Liver (tissue), 9 donors: Measurements from ENCODE around the gene SLC45A2. TPM values are rescaled to one million over a fixed set of nuclear protein-coding genes. Genes with fewer than 3 reads are reported as not detected.

Experiments
- DNase-seq: peaks from one replicate; pipeline ENCODE4 v3.0.0-alpha.2; 2017; ENCODE audit warnings: low spot score
- H3K27ac ChIP-seq, 2 donors: one replicate each; pipeline ENCODE4 v1.7.0; 2013; ENCODE audit warnings: inconsistent platforms in 2 of 2, low read length in 2 of 2, control low read depth in 1 of 2, low read depth in 1 of 2, mild to moderate bottlenecking in 1 of 2
- H3K27me3 ChIP-seq, 4 donors: one replicate each; pipeline versions ENCODE4 v1.6.1 to v1.7.0; 2013; ENCODE audit warnings: low read length in 3 of 4, inconsistent platforms in 1 of 4, mild to moderate bottlenecking in 1 of 4, moderate library complexity in 1 of 4; ENCODE audit not compliant: control insufficient read depth in 4 of 4, insufficient read depth in 4 of 4
- H3K36me3 ChIP-seq, 4 donors: one replicate each; pipeline versions ENCODE4 v1.6.1 to v1.7.0; 2013; ENCODE audit warnings: low read length in 3 of 4, mild to moderate bottlenecking in 3 of 4, low read depth in 1 of 4, moderate library complexity in 1 of 4; ENCODE audit not compliant: control insufficient read depth in 4 of 4, insufficient read depth in 3 of 4
- H3K4me1 ChIP-seq, 4 donors: one replicate each; pipeline versions ENCODE4 v1.6.1 to v1.7.0; 2013; ENCODE audit warnings: low read length in 3 of 4, mild to moderate bottlenecking in 3 of 4, moderate library complexity in 1 of 4; ENCODE audit not compliant: control insufficient read depth in 4 of 4, insufficient read depth in 4 of 4
- H3K4me3 ChIP-seq, 3 donors: one replicate each; pipeline versions ENCODE4 v1.6.1 to v1.7.0; 2013; ENCODE audit warnings: low read length in 3 of 3, control low read depth in 1 of 3, low read depth in 1 of 3, mild to moderate bottlenecking in 1 of 3
- H3K9ac ChIP-seq, 2 donors: one replicate each; pipeline ENCODE4 v1.7.0; 2013; ENCODE audit warnings: low read length in 2 of 2, mild to moderate bottlenecking in 2 of 2, moderate library complexity in 2 of 2, control low read depth in 1 of 2, low read depth in 1 of 2
- H3K9me3 ChIP-seq, 4 donors: one replicate each; pipeline versions ENCODE4 v1.6.1 to v1.7.0; 2013; ENCODE audit warnings: low read length in 3 of 4; ENCODE audit not compliant: control insufficient read depth in 4 of 4
- FOXA1 ChIP-seq: IDR thresholded peaks from 2 replicates; pipeline ENCODE4 v1.6.1; 2016; ENCODE audit warnings: antibody characterized with exemption
- FOXA2 ChIP-seq: IDR thresholded peaks from 2 replicates; pipeline ENCODE4 v1.6.1; 2016; ENCODE audit warnings: antibody characterized with exemption
- GABPA ChIP-seq, 2 donors: IDR thresholded peaks in 1 of 2; conservative IDR thresholded peaks in 1 of 2; 2 replicates each; pipeline ENCODE4 v1.6.1; 2016; ENCODE audit warnings: antibody characterized with exemption in 2 of 2, mild to moderate bottlenecking in 1 of 2, moderate library complexity in 1 of 2
- HNF4A ChIP-seq, 2 donors: conservative IDR thresholded peaks; 2 replicates each; pipeline ENCODE4 v1.6.1; 2016; ENCODE audit warnings: antibody characterized with exemption in 2 of 2, mild to moderate bottlenecking in 2 of 2
- HNF4G ChIP-seq: IDR thresholded peaks from 2 replicates; pipeline ENCODE4 v1.6.1; 2016; ENCODE audit warnings: antibody characterized with exemption
- JUND ChIP-seq, 2 donors: IDR thresholded peaks; 2 replicates each; pipeline ENCODE4 v1.6.1; 2016; ENCODE audit warnings: antibody characterized with exemption in 2 of 2
- NR2F2 ChIP-seq: IDR thresholded peaks from 2 replicates; pipeline ENCODE4 v1.6.1; 2016; ENCODE audit warnings: antibody characterized with exemption
- RAD21 ChIP-seq, 2 donors: IDR thresholded peaks; 2 replicates each; pipeline ENCODE4 v1.6.1; 2016; ENCODE audit warnings: antibody characterized with exemption in 2 of 2, mild to moderate bottlenecking in 2 of 2
- RXRA ChIP-seq, 2 donors: IDR thresholded peaks; 2 replicates each; pipeline ENCODE4 v1.6.1; 2017 to 2018; ENCODE audit warnings: antibody characterized with exemption in 2 of 2, mild to moderate bottlenecking in 1 of 2
- SP1 ChIP-seq: IDR thresholded peaks from 2 replicates; pipeline ENCODE4 v1.6.1; 2018; ENCODE audit warnings: antibody characterized with exemption, mild to moderate bottlenecking
- TAF1 ChIP-seq: conservative IDR thresholded peaks from 2 replicates; pipeline ENCODE4 v1.6.1; 2016; ENCODE audit warnings: antibody characterized with exemption, mild to moderate bottlenecking
- YY1 ChIP-seq: IDR thresholded peaks from 2 replicates; pipeline ENCODE4 v1.6.1; 2016; ENCODE audit warnings: antibody characterized with exemption, mild to moderate bottlenecking
- WGBS: extraction: QIAGEN DNeasy Blood & Tissue Kit; methylation state at CpG from one replicate; pipeline ENCODE4 v1.1.7; 2013; 5-methylcytosine and 5-hydroxymethylcytosine counted together
- polyA plus RNA-seq, 2 donors: library from polyadenylated mRNA; stranded (reverse) in 1 of 2; unstranded in 1 of 2; fragments of 200-250 nt in 1 of 2; fragments of >200 nt in 1 of 2; fragmentation: Nextera tagmentation in 1 of 2; extraction: Ambion mirVana in 1 of 2; gene quantifications; one replicate each; pipeline versions ENCODE4 v1.2.1 to v1.2.3, GENCODE V29; 2013 to 2015
- total RNA-seq, 2 donors: library from RNA; depleted of rRNA; stranded (reverse); fragments of >200 nt; gene quantifications; one replicate each; pipeline ENCODE4 v1.2.3, GENCODE V29; 2014
- TF ChIP-seq, protein P1 (sequence below): IDR thresholded peaks from 2 replicates; pipeline ENCODE4 v1.6.1; 2016; ENCODE audit warnings: antibody characterized with exemption
- TF ChIP-seq, protein P2 (sequence below): fragments of 150-350 bp; IDR thresholded peaks from 2 replicates; pipeline ENCODE4 v1.5.1; 2017; ENCODE audit warnings: improper control_type of control experiment, low read depth, low read length; ENCODE audit not compliant: missing input control
- TF ChIP-seq, protein P3 (sequence below): IDR thresholded peaks from 2 replicates; pipeline ENCODE4 v1.6.1; 2016; ENCODE audit warnings: antibody characterized with exemption
- TF ChIP-seq, protein P4 (sequence below): IDR thresholded peaks from 2 replicates; pipeline ENCODE4 v1.6.1; 2016; ENCODE audit warnings: antibody characterized with exemption, mild to moderate bottlenecking
- donor health status: healthy.
- donor health status: healthy.
- donor health status: healthy.
- donor health status: healthy.
- donor health status: healthy.

Gene SLC45A2
- total and polyA plus RNA-seq, 4 donors = 0.01 to 1.3 TPM; not detected in 2

DNA sequence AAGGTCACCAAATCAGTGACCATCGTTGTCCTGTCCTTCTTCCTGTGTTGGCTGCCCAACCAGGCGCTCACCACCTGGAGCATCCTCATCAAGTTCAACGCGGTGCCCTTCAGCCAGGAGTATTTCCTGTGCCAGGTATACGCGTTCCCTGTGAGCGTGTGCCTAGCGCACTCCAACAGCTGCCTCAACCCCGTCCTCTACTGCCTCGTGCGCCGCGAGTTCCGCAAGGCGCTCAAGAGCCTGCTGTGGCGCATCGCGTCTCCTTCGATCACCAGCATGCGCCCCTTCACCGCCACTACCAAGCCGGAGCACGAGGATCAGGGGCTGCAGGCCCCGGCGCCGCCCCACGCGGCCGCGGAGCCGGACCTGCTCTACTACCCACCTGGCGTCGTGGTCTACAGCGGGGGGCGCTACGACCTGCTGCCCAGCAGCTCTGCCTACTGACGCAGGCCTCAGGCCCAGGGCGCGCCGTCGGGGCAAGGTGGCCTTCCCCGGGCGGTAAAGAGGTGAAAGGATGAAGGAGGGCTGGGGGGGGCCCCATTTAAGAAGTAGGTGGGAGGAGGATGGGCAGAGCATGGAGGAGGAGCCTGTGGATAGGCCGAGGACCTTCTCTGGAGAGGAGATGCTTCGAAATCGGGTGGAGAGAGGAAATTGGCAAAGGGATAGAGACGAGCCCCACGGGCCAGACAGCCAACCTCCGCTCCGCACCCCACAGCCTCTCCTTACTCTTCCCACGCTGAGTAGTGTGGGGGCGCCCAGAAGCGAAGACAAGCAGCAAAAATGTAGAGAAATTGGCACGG is 46.6 kb downstream of the SLC45A2 start (continued):
- TF ChIP-seq HNF4A (conservative IDR thresholded peaks at IDR 0.05) (no peak), FOXA1 (no peak), FOXA2 (no peak)
- TF ChIP-seq, protein P1, sequence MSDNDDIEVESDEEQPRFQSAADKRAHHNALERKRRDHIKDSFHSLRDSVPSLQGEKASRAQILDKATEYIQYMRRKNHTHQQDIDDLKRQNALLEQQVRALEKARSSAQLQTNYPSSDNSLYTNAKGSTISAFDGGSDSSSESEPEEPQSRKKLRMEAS = no peak
- TF ChIP-seq, protein P2, sequence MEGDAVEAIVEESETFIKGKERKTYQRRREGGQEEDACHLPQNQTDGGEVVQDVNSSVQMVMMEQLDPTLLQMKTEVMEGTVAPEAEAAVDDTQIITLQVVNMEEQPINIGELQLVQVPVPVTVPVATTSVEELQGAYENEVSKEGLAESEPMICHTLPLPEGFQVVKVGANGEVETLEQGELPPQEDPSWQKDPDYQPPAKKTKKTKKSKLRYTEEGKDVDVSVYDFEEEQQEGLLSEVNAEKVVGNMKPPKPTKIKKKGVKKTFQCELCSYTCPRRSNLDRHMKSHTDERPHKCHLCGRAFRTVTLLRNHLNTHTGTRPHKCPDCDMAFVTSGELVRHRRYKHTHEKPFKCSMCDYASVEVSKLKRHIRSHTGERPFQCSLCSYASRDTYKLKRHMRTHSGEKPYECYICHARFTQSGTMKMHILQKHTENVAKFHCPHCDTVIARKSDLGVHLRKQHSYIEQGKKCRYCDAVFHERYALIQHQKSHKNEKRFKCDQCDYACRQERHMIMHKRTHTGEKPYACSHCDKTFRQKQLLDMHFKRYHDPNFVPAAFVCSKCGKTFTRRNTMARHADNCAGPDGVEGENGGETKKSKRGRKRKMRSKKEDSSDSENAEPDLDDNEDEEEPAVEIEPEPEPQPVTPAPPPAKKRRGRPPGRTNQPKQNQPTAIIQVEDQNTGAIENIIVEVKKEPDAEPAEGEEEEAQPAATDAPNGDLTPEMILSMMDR = no peak

DNA sequence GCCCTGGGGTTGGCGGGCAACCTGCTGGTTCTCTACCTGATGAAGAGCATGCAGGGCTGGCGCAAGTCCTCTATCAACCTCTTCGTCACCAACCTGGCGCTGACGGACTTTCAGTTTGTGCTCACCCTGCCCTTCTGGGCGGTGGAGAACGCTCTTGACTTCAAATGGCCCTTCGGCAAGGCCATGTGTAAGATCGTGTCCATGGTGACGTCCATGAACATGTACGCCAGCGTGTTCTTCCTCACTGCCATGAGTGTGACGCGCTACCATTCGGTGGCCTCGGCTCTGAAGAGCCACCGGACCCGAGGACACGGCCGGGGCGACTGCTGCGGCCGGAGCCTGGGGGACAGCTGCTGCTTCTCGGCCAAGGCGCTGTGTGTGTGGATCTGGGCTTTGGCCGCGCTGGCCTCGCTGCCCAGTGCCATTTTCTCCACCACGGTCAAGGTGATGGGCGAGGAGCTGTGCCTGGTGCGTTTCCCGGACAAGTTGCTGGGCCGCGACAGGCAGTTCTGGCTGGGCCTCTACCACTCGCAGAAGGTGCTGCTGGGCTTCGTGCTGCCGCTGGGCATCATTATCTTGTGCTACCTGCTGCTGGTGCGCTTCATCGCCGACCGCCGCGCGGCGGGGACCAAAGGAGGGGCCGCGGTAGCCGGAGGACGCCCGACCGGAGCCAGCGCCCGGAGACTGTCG is 47.3 kb downstream of the SLC45A2 start:
- DNase-seq = no peak
- no peaks in the 10 kb centered on the region for H3K36me3 ChIP-seq
- peaks cover 5 to 17% (median 11%) of the 10 kb centered on the region in 4 donors for H3K4me1 ChIP-seq
- 26% methylated on average over 54 of the region's 54 CpGs for WGBS
- H3K27ac ChIP-seq = no peak overlapping the region
- H3K4me3 ChIP-seq = peak overlapping the region in 1 of 3 donors; percentile 39
- peaks cover 3 to 13% (median 10%) of the 10 kb centered on the region in 4 donors for H3K27me3 ChIP-seq
- no peaks in the 10 kb centered on the region for H3K9me3 ChIP-seq
- no peak for TF ChIP-seq SP1
- TF ChIP-seq HNF4A (conservative IDR thresholded peaks at IDR 0.05) = no peak
- no peak for TF ChIP-seq FOXA2
- no peak overlapping the region for H3K9ac ChIP-seq

DNA sequence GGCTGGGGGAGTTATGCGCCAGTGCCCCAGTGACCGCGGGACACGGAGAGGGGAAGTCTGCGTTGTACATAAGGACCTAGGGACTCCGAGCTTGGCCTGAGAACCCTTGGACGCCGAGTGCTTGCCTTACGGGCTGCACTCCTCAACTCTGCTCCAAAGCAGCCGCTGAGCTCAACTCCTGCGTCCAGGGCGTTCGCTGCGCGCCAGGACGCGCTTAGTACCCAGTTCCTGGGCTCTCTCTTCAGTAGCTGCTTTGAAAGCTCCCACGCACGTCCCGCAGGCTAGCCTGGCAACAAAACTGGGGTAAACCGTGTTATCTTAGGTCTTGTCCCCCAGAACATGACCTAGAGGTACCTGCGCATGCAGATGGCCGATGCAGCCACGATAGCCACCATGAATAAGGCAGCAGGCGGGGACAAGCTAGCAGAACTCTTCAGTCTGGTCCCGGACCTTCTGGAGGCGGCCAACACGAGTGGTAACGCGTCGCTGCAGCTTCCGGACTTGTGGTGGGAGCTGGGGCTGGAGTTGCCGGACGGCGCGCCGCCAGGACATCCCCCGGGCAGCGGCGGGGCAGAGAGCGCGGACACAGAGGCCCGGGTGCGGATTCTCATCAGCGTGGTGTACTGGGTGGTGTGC is 48.0 kb downstream of the SLC45A2 start, which contains the start of gene RXFP3:
Gene RXFP3 (plus strand): TSS at position 6 of the 636 bp plus-strand sequence. CDS start 355 bp downstream, at position 361.
- WGBS = 10% methylated on average over 45 of the region's 45 CpGs

More for the DNA sequence above, 48.0 kb downstream of the SLC45A2 start, which contains the start of gene RXFP3:
- TF ChIP-seq GABPA (IDR thresholded peaks at IDR 0.05 in 1 of 2, conservative IDR thresholded peaks at IDR 0.05 in 1 of 2) (no peak), HNF4G (no peak), TAF1 (no peak), YY1 (no peak), FOXA2 (no peak), RXRA (IDR thresholded peaks at IDR 0.05) (no peak), NR2F2 (no peak), FOXA1 (no peak), JUND (IDR thresholded peaks at IDR 0.05) (no peak), RAD21 (IDR thresholded peaks at IDR 0.05) (no peak)
- TF ChIP-seq, protein P3, sequence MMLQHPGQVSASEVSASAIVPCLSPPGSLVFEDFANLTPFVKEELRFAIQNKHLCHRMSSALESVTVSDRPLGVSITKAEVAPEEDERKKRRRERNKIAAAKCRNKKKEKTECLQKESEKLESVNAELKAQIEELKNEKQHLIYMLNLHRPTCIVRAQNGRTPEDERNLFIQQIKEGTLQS = no peak
- TF ChIP-seq, protein P2 = no peak
- TF ChIP-seq, protein P4, sequence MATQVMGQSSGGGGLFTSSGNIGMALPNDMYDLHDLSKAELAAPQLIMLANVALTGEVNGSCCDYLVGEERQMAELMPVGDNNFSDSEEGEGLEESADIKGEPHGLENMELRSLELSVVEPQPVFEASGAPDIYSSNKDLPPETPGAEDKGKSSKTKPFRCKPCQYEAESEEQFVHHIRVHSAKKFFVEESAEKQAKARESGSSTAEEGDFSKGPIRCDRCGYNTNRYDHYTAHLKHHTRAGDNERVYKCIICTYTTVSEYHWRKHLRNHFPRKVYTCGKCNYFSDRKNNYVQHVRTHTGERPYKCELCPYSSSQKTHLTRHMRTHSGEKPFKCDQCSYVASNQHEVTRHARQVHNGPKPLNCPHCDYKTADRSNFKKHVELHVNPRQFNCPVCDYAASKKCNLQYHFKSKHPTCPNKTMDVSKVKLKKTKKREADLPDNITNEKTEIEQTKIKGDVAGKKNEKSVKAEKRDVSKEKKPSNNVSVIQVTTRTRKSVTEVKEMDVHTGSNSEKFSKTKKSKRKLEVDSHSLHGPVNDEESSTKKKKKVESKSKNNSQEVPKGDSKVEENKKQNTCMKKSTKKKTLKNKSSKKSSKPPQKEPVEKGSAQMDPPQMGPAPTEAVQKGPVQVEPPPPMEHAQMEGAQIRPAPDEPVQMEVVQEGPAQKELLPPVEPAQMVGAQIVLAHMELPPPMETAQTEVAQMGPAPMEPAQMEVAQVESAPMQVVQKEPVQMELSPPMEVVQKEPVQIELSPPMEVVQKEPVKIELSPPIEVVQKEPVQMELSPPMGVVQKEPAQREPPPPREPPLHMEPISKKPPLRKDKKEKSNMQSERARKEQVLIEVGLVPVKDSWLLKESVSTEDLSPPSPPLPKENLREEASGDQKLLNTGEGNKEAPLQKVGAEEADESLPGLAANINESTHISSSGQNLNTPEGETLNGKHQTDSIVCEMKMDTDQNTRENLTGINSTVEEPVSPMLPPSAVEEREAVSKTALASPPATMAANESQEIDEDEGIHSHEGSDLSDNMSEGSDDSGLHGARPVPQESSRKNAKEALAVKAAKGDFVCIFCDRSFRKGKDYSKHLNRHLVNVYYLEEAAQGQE = no peak
- no peak within 1 kb of the TSS for H3K27ac ChIP-seq
- peaks cover 5 to 17% (median 11%) of the 10 kb centered on the region in 4 donors for H3K4me1 ChIP-seq
- no peak for DNase-seq
- H3K9me3 ChIP-seq = no peaks in the 10 kb centered on the region
- peak within 1 kb of the TSS in 2 of 3 donors; percentile 39 to 57 for H3K4me3 ChIP-seq
- no peak within 1 kb of the TSS for H3K9ac ChIP-seq
- H3K27me3 ChIP-seq = peaks cover 3 to 13% (median 8%) of the 10 kb centered on the region in 4 donors
- no peaks in the 10 kb centered on the region for H3K36me3 ChIP-seq
